ENCODE data around the gene DNASE1.
A peak's percentile ranks its signal among the peaks of the same experiment; 100 is the strongest.
"Not testable (repeated sequence)": the region's sequence is repeated elsewhere in the genome, so short reads cannot be mapped to it uniquely, and the experiment has no call there.

Gene DNASE1, protein sequence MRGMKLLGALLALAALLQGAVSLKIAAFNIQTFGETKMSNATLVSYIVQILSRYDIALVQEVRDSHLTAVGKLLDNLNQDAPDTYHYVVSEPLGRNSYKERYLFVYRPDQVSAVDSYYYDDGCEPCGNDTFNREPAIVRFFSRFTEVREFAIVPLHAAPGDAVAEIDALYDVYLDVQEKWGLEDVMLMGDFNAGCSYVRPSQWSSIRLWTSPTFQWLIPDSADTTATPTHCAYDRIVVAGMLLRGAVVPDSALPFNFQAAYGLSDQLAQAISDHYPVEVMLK

DNA sequence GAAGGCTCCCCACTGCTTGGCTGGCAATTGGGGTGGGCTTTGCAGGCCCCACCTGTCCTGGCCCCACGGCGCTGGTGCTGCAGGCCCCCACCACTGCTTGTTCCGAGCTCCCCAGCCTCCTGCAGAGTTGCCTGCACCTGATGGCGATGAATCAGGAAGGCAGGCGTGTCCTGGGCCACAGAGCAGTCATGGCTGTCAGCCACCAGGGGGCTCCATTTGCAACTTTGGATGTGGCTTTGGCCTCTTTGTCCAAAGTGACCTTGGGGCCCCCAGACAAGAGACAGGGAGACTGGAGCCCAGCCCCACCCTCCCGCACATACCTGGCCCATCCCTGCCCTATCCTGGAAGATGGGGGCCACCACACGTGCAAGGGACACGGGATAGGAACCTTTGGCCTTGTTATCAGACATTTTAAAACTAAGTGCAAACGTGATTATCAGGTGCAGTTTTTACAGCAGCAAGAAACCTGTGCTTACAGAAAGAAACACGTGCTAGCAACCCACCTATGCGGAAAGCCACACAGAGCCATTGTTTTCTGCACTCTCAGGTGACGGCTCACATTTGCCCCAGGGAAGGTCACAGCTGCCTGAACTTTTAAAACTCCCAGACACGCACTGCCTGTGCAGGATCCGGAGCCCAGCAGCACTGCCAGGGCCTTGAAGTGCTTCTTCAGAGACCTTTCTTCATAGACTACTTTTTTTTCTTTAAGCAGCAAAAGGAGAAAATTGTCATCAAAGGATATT lies at the start of gene DNASE1:
TSS of gene DNASE1 (plus strand) at position 443 of the 743 bp plus-strand sequence. CDS start 683 bp downstream, outside the sequence.
- TF ChIP-seq JUND (IDR thresholded peaks at IDR 0.05; ENCODE audit: low read depth): no peak
- peak in 1 of 2 experiments; percentile 74 for DNase-seq (ENCODE audit: low read depth in 1 of 2, low spot score in 1 of 2)
- in situ Hi-C loops (cut with HindIII; ENCODE audit: low pct_unique_long_range_greater_than_20kb, low sequenced_read_pairs): no loop called here

DNA sequence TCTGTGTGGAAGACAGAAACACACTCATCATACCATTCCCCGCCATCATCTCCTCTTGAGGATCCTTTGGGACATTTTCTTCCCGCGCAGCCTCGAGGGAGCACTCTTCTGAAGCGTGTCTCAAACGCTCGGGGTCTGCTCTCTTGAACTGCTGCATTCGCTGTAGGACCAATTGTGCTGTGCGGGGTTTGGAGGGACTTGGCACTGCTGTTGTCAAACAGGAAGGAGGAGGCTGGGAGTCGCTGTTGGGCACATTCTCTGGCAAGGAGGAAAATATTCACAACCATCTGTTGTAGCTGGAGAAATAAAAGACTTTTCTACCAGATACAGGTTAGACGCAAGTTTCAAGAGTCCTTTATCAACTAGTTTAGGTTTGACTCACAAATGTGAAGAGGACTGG lies 48.0 kb upstream of the DNASE1 start:
- in situ Hi-C loops (cut with HindIII; ENCODE audit: low pct_unique_long_range_greater_than_20kb, low sequenced_read_pairs): no loop called here
- no peak for DNase-seq (ENCODE audit: low read depth in 1 of 2, low spot score in 1 of 2)
- no peak for TF ChIP-seq JUND (IDR thresholded peaks at IDR 0.05; ENCODE audit: low read depth)

DNA sequence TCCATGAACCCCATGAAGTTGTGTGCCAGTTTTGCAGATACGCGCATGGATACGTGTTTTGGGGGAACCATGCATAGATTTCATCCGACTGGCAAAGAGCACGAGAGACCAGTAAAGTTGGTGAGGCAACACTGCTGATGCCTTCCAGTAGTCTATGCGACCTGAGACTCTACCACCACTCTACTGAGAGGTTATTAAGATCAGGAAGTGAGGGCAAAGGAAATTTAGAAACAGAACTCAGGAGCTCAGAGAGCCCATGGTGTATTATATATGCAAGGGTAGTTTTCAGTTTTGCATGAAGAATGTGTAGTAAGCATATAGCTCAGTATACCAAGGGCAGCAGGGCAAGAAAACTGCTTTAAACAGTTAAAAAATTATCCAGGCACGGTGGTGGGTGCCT lies 47.3 kb upstream of the DNASE1 start:
- no peak for DNase-seq (ENCODE audit: low read depth in 1 of 2, low spot score in 1 of 2)
- TF ChIP-seq JUND (IDR thresholded peaks at IDR 0.05; ENCODE audit: low read depth): no peak
- in situ Hi-C loops (cut with HindIII; ENCODE audit: low pct_unique_long_range_greater_than_20kb, low sequenced_read_pairs): no loop called here

DNA sequence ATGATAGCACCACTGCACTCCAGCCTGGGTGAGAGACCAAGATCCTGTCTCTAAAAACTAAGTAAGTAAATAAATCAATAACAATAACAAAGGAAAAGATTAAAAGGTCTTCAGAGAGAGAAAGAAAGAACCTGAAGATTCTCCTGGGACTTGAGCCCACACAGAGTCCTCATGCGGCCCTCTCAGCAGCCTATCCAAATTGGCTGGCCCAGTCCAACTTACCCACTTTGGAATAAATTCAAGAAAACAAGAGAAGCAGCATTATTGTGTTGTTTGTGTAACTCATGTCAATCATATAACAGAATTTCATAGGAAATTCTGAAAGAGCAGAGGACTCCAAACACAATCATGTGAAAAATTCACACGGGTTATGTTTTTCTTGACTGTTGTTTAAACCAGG lies 46.9 kb upstream of the DNASE1 start:
- TF ChIP-seq JUND (IDR thresholded peaks at IDR 0.05; ENCODE audit: low read depth): no peak
- no peak for DNase-seq (ENCODE audit: low read depth in 1 of 2, low spot score in 1 of 2)
- in situ Hi-C loops (cut with HindIII; ENCODE audit: low pct_unique_long_range_greater_than_20kb, low sequenced_read_pairs): no loop called here

GRCh38 chr16:3608069-3608468 lies 46.4 kb upstream of the DNASE1 start:
- TF ChIP-seq JUND (IDR thresholded peaks at IDR 0.05; ENCODE audit: low read depth): no peak
- in situ Hi-C loops (cut with HindIII; ENCODE audit: low pct_unique_long_range_greater_than_20kb, low sequenced_read_pairs): no loop called here
- no peak for DNase-seq (ENCODE audit: low read depth in 1 of 2, low spot score in 1 of 2)

GRCh38 chr16:3608976-3609375 lies 45.5 kb upstream of the DNASE1 start:
- in situ Hi-C loops (cut with HindIII; ENCODE audit: low pct_unique_long_range_greater_than_20kb, low sequenced_read_pairs); DNase-seq (ENCODE audit: low read depth in 1 of 2, low spot score in 1 of 2): not testable (repeated sequence)

DNA sequence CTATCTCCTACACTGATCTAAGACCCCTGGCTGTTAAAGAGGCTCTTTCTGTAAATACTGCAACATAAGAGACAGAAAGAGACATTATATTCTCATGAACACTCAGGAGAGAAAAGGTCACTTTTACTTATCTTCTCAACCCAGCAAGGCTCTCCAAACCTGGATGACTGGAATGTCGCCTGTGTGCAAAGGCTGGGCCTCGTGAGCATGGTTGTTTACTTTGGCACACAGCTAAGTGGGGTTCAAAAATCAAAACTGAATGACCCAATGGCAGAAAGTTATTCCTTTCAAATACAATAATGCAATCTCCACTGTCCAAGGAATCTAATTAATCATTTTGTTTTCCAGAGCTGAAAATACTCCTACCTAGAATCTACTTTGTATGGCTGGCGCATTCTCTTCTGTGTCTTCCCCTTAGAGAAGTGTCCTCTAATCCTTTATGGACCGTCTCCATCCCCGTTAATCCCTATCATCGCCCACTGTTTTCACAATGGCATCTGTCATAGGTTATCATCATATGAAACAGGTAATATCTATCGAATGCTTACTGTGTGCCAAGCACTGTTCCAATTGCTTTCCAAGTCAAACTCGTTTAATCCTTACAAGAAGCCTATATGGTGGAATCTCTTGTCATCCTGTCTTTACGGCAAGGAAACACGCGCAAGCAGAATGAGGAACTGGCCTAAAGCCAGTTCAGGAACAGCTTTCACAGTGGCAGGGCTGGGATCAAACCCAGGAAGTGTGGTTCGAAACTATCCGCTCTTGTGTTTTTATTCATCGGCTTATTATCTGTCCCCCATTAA lies 44.4 kb upstream of the DNASE1 start:
- DNase-seq (ENCODE audit: low read depth in 1 of 2, low spot score in 1 of 2): no peak
- TF ChIP-seq JUND (IDR thresholded peaks at IDR 0.05; ENCODE audit: low read depth): no peak
- in situ Hi-C loops (cut with HindIII; ENCODE audit: low pct_unique_long_range_greater_than_20kb, low sequenced_read_pairs): no loop called here

DNA sequence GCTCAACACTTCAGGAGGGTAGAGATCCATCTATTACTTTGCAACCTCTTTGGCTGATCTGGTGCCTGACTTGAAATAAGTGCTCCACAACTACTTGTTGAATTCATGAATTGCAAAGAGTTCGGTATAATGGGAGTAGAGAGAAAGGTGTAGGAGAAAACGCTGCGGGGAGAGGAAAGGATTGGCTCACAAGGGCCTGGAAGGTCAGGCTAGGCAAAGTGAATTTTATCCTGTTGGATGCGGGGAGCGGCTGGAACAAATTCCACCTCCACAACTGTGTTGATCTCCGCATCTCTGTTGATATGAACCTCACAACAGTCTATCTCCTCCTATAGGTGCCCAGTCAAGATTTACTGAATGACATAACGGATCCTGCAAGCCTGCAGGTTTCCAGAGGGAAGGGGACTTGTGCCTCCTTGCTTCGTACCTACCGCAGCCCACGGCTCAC lies 43.8 kb upstream of the DNASE1 start:
- DNase-seq (ENCODE audit: low read depth in 1 of 2, low spot score in 1 of 2): no peak
- in situ Hi-C loops (cut with HindIII; ENCODE audit: low pct_unique_long_range_greater_than_20kb, low sequenced_read_pairs): no loop called here
- TF ChIP-seq JUND (IDR thresholded peaks at IDR 0.05; ENCODE audit: low read depth): no peak

GRCh38 chr16:3611146-3611975 lies 43.1 kb upstream of the DNASE1 start, which contains the start of gene SLX4:
Gene SLX4 (minus strand): TSS chr16:3611606. CDS start chr16:3608964, 2,642 bp downstream.
- in situ Hi-C loops (cut with HindIII; ENCODE audit: low pct_unique_long_range_greater_than_20kb, low sequenced_read_pairs): no loop called here
- DNase-seq (ENCODE audit: low read depth in 1 of 2, low spot score in 1 of 2): peak; percentile 95 to 97
- no peak for TF ChIP-seq JUND (IDR thresholded peaks at IDR 0.05; ENCODE audit: low read depth)

GRCh38 chr16:3612510-3613466 lies 41.7 kb upstream of the DNASE1 start:
- in situ Hi-C loops (cut with HindIII; ENCODE audit: low pct_unique_long_range_greater_than_20kb, low sequenced_read_pairs): no loop called here

DNA sequence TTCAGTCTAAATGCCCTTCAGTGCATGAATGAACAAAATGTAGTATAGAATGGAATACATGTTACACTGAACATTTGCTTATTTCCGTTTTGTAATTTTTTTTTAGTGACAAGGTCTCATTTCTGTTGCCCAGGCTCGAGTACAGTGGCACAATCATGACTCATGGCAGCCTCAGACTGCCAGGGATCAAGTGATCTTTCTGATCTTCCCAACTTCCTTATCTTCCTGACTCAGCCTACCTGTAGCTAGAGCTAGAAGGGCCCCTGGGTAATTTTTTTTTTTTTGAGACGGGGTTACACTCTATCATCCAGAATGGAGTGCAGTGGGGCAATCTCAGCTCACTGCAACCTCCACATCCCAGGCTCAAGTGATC lies 35.7 kb upstream of the DNASE1 start:
- DNase-seq (ENCODE audit: low read depth in 1 of 2, low spot score in 1 of 2): no peak
- in situ Hi-C loops (cut with HindIII; ENCODE audit: low pct_unique_long_range_greater_than_20kb, low sequenced_read_pairs): no loop called here
- TF ChIP-seq JUND (IDR thresholded peaks at IDR 0.05; ENCODE audit: low read depth): no peak

More at GRCh38 chr16:3612510-3613466, 41.7 kb upstream of the DNASE1 start:
- no peak for TF ChIP-seq JUND (IDR thresholded peaks at IDR 0.05; ENCODE audit: low read depth)
- DNase-seq (ENCODE audit: low read depth in 1 of 2, low spot score in 1 of 2): no peak

All from T47D (cell line).